Loucy (cell line): Measurements from ENCODE around the gene TOP3B.

Experiments used
- H2AFZ ChIP-seq: fragments of 200-600 bp; sonication (generic); 2 replicates; pipeline ENCODE4 v1.6.0; 2016; ENCODE audit warnings: antibody characterized with exemption, mild to moderate bottlenecking, low read length, moderate library complexity
- H3F3A ChIP-seq: fragments of 200-600 bp; 2 replicates; pipeline ENCODE4 v1.6.0; 2016; ENCODE audit warnings: antibody characterized with exemption, low read depth, mild to moderate bottlenecking
- H3K27me3 ChIP-seq: fragments of 200-600 bp; sonication (generic); 2 replicates; pipeline ENCODE4 v1.6.1; 2014; ENCODE audit warnings: low read length, mild to moderate bottlenecking; ENCODE audit not compliant: insufficient read depth, poor library complexity, severe bottlenecking
- H3K36me3 ChIP-seq: fragments of 200-600 bp; sonication (generic); 2 replicates; pipeline ENCODE4 v1.6.1; 2016; ENCODE audit warnings: low read length; ENCODE audit not compliant: insufficient read depth
- H3K4me1 ChIP-seq: fragments of 200-600 bp; sonication (generic); 2 replicates; pipeline ENCODE4 v1.5.1; 2014; ENCODE audit warnings: low read length, mild to moderate bottlenecking; ENCODE audit not compliant: insufficient read depth, poor library complexity, severe bottlenecking
- H3K4me2 ChIP-seq: fragments of 200-600 bp; sonication (generic); 2 replicates; pipeline ENCODE4 v1.6.0; 2014; ENCODE audit warnings: antibody characterized with exemption, low read length, low read depth, mild to moderate bottlenecking; ENCODE audit not compliant: poor library complexity, severe bottlenecking
- H3K4me3 ChIP-seq: fragments of 200-600 bp; sonication (generic); 2 replicates; pipeline ENCODE4 v1.5.1; 2014; ENCODE audit warnings: low read length, mild to moderate bottlenecking, mixed read lengths; ENCODE audit not compliant: poor library complexity, severe bottlenecking
- H3K79me2 ChIP-seq: fragments of 200-600 bp; sonication (generic); 2 replicates; pipeline ENCODE4 v1.6.1; 2014; ENCODE audit warnings: low read length; ENCODE audit not compliant: insufficient read depth
- H3K9ac ChIP-seq: fragments of 200-600 bp; sonication (generic); 2 replicates; pipeline ENCODE4 v1.6.0; 2014; ENCODE audit warnings: mild to moderate bottlenecking, low read depth, low read length, moderate library complexity; ENCODE audit not compliant: poor library complexity, severe bottlenecking
- H3K9me2 ChIP-seq: fragments of 200-600 bp; sonication (generic); replicated peaks from 2 replicates; pipeline ENCODE4 v1.6.1; 2016; ENCODE audit warnings: low read depth, low read length, mixed read lengths
- H3K9me3 ChIP-seq: fragments of 200-600 bp; sonication (generic); 2 replicates; pipeline ENCODE4 v1.6.1; 2014; ENCODE audit warnings: mild to moderate bottlenecking, antibody characterized with exemption, low read length, low read depth; ENCODE audit not compliant: insufficient read depth
- H4K20me1 ChIP-seq: fragments of 200-600 bp; sonication (generic); 2 replicates; pipeline ENCODE4 v1.6.0; 2014; ENCODE audit warnings: antibody characterized with exemption, low read length, mild to moderate bottlenecking; ENCODE audit not compliant: insufficient read depth, poor library complexity, severe bottlenecking
- EZH2phosphoT487 ChIP-seq: fragments of 200-600 bp; IDR thresholded peaks from 2 replicates; pipeline ENCODE4 v1.6.1; 2018; ENCODE audit warnings: antibody characterized with exemption, mild to moderate bottlenecking, moderate library complexity, borderline replicate concordance
- TF ChIP-seq, protein P1 (sequence below): fragments of 200-600 bp; sonication (generic); conservative IDR thresholded peaks from 2 replicates; pipeline ENCODE4 v1.5.1; 2014; ENCODE audit warnings: mild to moderate bottlenecking, antibody characterized with exemption, low read length

Gene TOP3B

GRCh38 chr22:21951062-21951461 lies 31.5 kb downstream of the TOP3B start:
- Histone ChIP-seq H3K79me2 (peaks cover 31% of the 10 kb centered on the region), H3K4me2 (peak overlapping the region; percentile 95), H3K4me1 (peaks cover 37% of the 10 kb centered on the region), H3K9ac (peak overlapping the region; percentile 90), H3K4me3 (no peak overlapping the region), H3K9me3 (no peaks in the 10 kb centered on the region), H3K27me3 (no peaks in the 10 kb centered on the region), H2AFZ (no peak overlapping the region), H3F3A (no peaks in the 10 kb centered on the region), H4K20me1 (no peaks in the 10 kb centered on the region), H3K9me2 (no peaks in the 10 kb centered on the region), H3K36me3 (no peaks in the 10 kb centered on the region)
- no peak for TF ChIP-seq EZH2phosphoT487
- TF ChIP-seq, protein P1, sequence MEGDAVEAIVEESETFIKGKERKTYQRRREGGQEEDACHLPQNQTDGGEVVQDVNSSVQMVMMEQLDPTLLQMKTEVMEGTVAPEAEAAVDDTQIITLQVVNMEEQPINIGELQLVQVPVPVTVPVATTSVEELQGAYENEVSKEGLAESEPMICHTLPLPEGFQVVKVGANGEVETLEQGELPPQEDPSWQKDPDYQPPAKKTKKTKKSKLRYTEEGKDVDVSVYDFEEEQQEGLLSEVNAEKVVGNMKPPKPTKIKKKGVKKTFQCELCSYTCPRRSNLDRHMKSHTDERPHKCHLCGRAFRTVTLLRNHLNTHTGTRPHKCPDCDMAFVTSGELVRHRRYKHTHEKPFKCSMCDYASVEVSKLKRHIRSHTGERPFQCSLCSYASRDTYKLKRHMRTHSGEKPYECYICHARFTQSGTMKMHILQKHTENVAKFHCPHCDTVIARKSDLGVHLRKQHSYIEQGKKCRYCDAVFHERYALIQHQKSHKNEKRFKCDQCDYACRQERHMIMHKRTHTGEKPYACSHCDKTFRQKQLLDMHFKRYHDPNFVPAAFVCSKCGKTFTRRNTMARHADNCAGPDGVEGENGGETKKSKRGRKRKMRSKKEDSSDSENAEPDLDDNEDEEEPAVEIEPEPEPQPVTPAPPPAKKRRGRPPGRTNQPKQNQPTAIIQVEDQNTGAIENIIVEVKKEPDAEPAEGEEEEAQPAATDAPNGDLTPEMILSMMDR: no peak

DNA sequence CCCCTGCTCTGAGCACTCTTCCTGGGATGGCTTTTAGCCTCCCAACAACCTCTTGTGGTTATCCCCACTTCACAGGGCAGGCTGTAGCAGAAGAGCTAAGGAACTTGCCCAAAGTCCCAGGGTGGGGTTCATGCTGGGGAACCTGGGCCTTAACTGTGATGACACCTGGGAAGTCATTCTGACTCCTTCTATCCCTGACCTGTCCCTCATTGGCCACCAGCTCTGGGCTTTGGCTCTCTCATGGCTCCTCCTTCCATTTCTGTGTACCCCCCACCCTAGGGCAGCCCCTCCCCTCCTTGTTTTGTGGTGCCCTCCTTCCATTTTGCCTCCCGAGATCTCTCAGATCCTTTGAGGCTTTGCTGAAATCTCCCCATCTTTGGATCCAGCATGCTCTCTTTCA lies 32.6 kb downstream of the TOP3B start:
- Histone ChIP-seq H3K9me2 (no peaks in the 10 kb centered on the region), H3K4me2 (peak overlapping the region; percentile 2), H3K79me2 (peaks cover 31% of the 10 kb centered on the region), H4K20me1 (no peaks in the 10 kb centered on the region), H3K9me3 (no peaks in the 10 kb centered on the region), H3K4me3 (no peak overlapping the region), H3F3A (no peaks in the 10 kb centered on the region), H3K4me1 (peaks cover 38% of the 10 kb centered on the region), H3K9ac (no peak overlapping the region), H3K36me3 (no peaks in the 10 kb centered on the region), H3K27me3 (no peaks in the 10 kb centered on the region), H2AFZ (no peak overlapping the region)
- TF ChIP-seq, protein P1: no peak
- TF ChIP-seq EZH2phosphoT487: no peak

DNA sequence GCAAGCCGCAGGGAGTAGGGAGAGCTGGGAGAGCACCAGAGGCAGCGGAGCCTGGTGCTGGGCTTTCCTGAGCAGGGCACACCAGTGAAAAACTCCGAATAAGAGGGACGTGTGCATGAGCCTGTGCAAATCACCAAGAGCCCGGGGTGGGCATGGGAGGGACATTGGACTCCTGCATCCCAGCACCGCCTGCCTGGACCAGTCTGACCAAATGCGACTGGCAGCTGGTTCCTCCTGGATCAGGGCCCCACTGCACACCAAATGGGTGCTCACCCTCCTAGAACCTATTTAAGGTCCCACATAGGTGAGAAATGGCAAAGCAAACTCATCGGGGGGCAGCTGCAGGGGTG lies 33.0 kb downstream of the TOP3B start:
- no peaks in the 10 kb centered on the region for H4K20me1 ChIP-seq
- H3K9ac ChIP-seq: no peak overlapping the region
- no peaks in the 10 kb centered on the region for H3K36me3 ChIP-seq
- H3K9me3 ChIP-seq: no peaks in the 10 kb centered on the region
- peak overlapping the region; percentile 2 for H3K4me2 ChIP-seq
- no peak overlapping the region for H3K4me3 ChIP-seq
- no peaks in the 10 kb centered on the region for H3F3A ChIP-seq
- H3K27me3 ChIP-seq: no peaks in the 10 kb centered on the region
- H3K79me2 ChIP-seq: peaks cover 31% of the 10 kb centered on the region
- peaks cover 40% of the 10 kb centered on the region for H3K4me1 ChIP-seq
- TF ChIP-seq, protein P1: no peak
- no peak for TF ChIP-seq EZH2phosphoT487
- no peaks in the 10 kb centered on the region for H3K9me2 ChIP-seq
- no peak overlapping the region for H2AFZ ChIP-seq
